NAMALWA (cell line): ENCODE results near the gene AK4.
A peak's percentile ranks its signal among the peaks of the same experiment; 100 is the strongest.

Experiments
- DNase-seq: peaks from one replicate; pipeline ENCODE4 v3.0.0-alpha.2; 2015; ENCODE audit warnings: low spot score

The AK4 gene

GRCh38 chr1:65176591-65176990, 28.6 kb downstream of the AK4 start:
- no peak for DNase-seq

GRCh38 chr1:65177457-65177856, 29.5 kb downstream of the AK4 start:
- no peak for DNase-seq

GRCh38 chr1:65178235-65178634, 30.2 kb downstream of the AK4 start:
- DNase-seq: no peak

GRCh38 chr1:65179148-65179547, 31.1 kb downstream of the AK4 start:
- DNase-seq: no peak

- DNase-seq: no peak
These were observed 33.0 kb downstream of the AK4 start for GRCh38 chr1:65180977-65181376.

- no peak for DNase-seq
These were observed 34.8 kb downstream of the AK4 start for GRCh38 chr1:65182658-65183268.

- no peak for DNase-seq
These were observed 41.6 kb downstream of the AK4 start for GRCh38 chr1:65189576-65190115.

GRCh38 chr1:65190229-65190628, 42.2 kb downstream of the AK4 start:
- no peak for DNase-seq

- DNase-seq: no peak
These were observed 45.2 kb downstream of the AK4 start for GRCh38 chr1:65193129-65193695.

- no peak for DNase-seq
These were observed 47.8 kb downstream of the AK4 start for GRCh38 chr1:65195495-65196417.

- DNase-seq: no peak
These were observed 48.9 kb downstream of the AK4 start for GRCh38 chr1:65196926-65197325.

- DNase-seq: no peak
These were observed 49.6 kb downstream of the AK4 start for GRCh38 chr1:65197636-65198035.

GRCh38 chr1:65198096-65198495, 50.1 kb downstream of the AK4 start:
- no peak for DNase-seq

- DNase-seq: no peak
These were observed 52.4 kb downstream of the AK4 start for GRCh38 chr1:65200411-65200810.

- DNase-seq: no peak
These were observed 58.8 kb downstream of the AK4 start for GRCh38 chr1:65206836-65207235.

- peak; percentile 51 for DNase-seq
These were observed 59.3 kb downstream of the AK4 start for GRCh38 chr1:65207317-65207716.

GRCh38 chr1:65208563-65208973, 60.6 kb downstream of the AK4 start:
- DNase-seq: no peak

GRCh38 chr1:65209005-65209885, 61.2 kb downstream of the AK4 start:
- DNase-seq: peak; percentile 71

GRCh38 chr1:65210325-65210724, 62.3 kb downstream of the AK4 start:
- DNase-seq: no peak

- no peak for DNase-seq
These were observed 63.3 kb downstream of the AK4 start for GRCh38 chr1:65211331-65211730.

- DNase-seq: no peak
These were observed 65.4 kb downstream of the AK4 start for GRCh38 chr1:65213271-65214023.
